Astrocyte (in vitro differentiated cells and primary cell): ENCODE measurements around the gene KRT5. TPM values are rescaled to one million over a fixed set of nuclear protein-coding genes. Genes with fewer than 3 reads are reported as not detected.

Experiments used
- DNase-seq: peaks from one replicate; pipeline ENCODE4 v3.0.0-alpha.2; 2010; ENCODE audit warnings: low read depth
- FAIRE-seq: peaks from 2 replicates; lab custom pipeline; 2011; peaks lifted over from hg19 to GRCh38; lab: Jason Lieb, UNC
- H2AFZ ChIP-seq: 2 replicates; pipeline ENCODE4 v1.6.0; 2012; ENCODE audit warnings: low read depth, low read length, inconsistent platforms
- H3K27ac ChIP-seq: 2 replicates; pipeline ENCODE4 v1.5.1; 2011; ENCODE audit warnings: low read depth, low read length, inconsistent platforms
- H3K27me3 ChIP-seq: 2 replicates; pipeline ENCODE4 v1.6.0; 2011; ENCODE audit warnings: low read length, inconsistent platforms; ENCODE audit not compliant: insufficient read depth
- H3K36me3 ChIP-seq: 2 replicates; pipeline ENCODE4 v1.5.1; 2011; ENCODE audit warnings: low read length, inconsistent platforms; ENCODE audit not compliant: insufficient read depth
- H3K4me1 ChIP-seq: 2 replicates; pipeline ENCODE4 v1.5.1; 2011; ENCODE audit warnings: low read length, inconsistent platforms; ENCODE audit not compliant: insufficient read depth
- H3K4me2 ChIP-seq: 2 replicates; pipeline ENCODE4 v1.6.0; 2012; ENCODE audit warnings: low read length, inconsistent platforms
- H3K4me3 ChIP-seq: 2 replicates; pipeline ENCODE4 v1.5.1; 2011; ENCODE audit warnings: low read depth, mild to moderate bottlenecking, low read length, inconsistent platforms; ENCODE audit not compliant: insufficient read depth
- H3K79me2 ChIP-seq: 2 replicates; pipeline ENCODE4 v1.6.0; 2012; ENCODE audit warnings: mild to moderate bottlenecking, low read length, inconsistent platforms; ENCODE audit not compliant: insufficient read depth
- H3K9ac ChIP-seq: 2 replicates; pipeline ENCODE4 v1.6.0; 2012; ENCODE audit warnings: mild to moderate bottlenecking, low read length, inconsistent platforms
- H3K9me3 ChIP-seq: 2 replicates; pipeline ENCODE4 v1.5.1; 2012; ENCODE audit warnings: low read depth, mild to moderate bottlenecking, low read length, inconsistent platforms; ENCODE audit not compliant: insufficient read depth
- H4K20me1 ChIP-seq: 2 replicates; pipeline ENCODE4 v1.6.0; 2012; ENCODE audit warnings: low read length, inconsistent platforms; ENCODE audit not compliant: insufficient read depth
- H3K27ac Mint-ChIP-seq: one replicate; pipeline ENCODE4 v1.8.0; 2021; ENCODE audit warnings: mild to moderate bottlenecking, mixed read lengths; ENCODE audit not compliant: unreplicated experiment
- H3K27me3 Mint-ChIP-seq: one replicate; pipeline ENCODE4 v1.8.0; 2021; ENCODE audit warnings: low read depth, mixed read lengths; ENCODE audit not compliant: unreplicated experiment
- H3K36me3 Mint-ChIP-seq: one replicate; pipeline ENCODE4 v1.8.0; 2021; ENCODE audit warnings: low read depth, mixed read lengths; ENCODE audit not compliant: unreplicated experiment
- H3K4me1 Mint-ChIP-seq: one replicate; pipeline ENCODE4 v1.8.0; 2021; ENCODE audit warnings: low read depth, mixed read lengths; ENCODE audit not compliant: unreplicated experiment
- H3K4me3 Mint-ChIP-seq: one replicate; pipeline ENCODE4 v1.8.0; 2021; ENCODE audit warnings: mild to moderate bottlenecking, moderate library complexity, mixed read lengths; ENCODE audit not compliant: unreplicated experiment
- H3K9me3 Mint-ChIP-seq: one replicate; pipeline ENCODE4 v1.8.0; 2021; ENCODE audit warnings: mild to moderate bottlenecking, mixed read lengths; ENCODE audit not compliant: unreplicated experiment
- EZH2 ChIP-seq: IDR thresholded peaks from 2 replicates; pipeline ENCODE4 v1.6.1; 2012; ENCODE audit warnings: mild to moderate bottlenecking, low read length, inconsistent platforms; ENCODE audit not compliant: insufficient read depth
- total RNA-seq: library from RNA; stranded (reverse); gene quantifications from 2 replicates; pipeline ENCODE4 v1.2.1, GENCODE V29; 2021
- TF ChIP-seq, protein P1 (sequence below): IDR thresholded peaks from 2 replicates; pipeline ENCODE4 v1.5.1; 2011; ENCODE audit warnings: low read depth, mild to moderate bottlenecking, inconsistent platforms, low read length, moderate library complexity; ENCODE audit not compliant: insufficient read depth

Gene KRT5
- total RNA-seq, 1 donor from 2014 or later = 0.25 TPM

DNA sequence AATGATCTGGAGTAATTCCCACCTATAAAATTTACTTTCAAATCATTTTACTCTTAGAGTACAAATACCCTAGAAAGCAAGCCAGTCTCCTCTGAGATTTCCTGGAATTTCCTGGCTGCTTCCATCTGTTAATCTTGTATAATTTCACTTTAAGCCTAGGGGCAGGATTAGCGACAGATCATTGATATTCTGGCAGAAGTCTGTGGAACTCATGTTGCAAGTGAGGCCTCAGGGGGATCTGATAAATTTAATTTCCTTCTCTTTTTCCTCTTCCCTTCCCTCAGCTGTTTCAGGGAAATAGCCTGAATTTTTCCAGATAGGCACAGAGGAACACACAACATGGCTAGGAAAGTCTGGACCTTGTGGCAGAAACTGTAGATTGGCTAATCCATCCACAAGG lies 21.2 kb downstream of the KRT5 start:
- Histone ChIP-seq H3K36me3 (no peaks in the 10 kb centered on the region), H2AFZ (no peak overlapping the region), H3K27ac (no peak overlapping the region), H4K20me1 (no peaks in the 10 kb centered on the region), H3K9me3 (no peaks in the 10 kb centered on the region), H3K79me2 (no peaks in the 10 kb centered on the region), H3K4me1 (peaks cover 25% of the 10 kb centered on the region), H3K4me3 (no peak overlapping the region), H3K9ac (no peak overlapping the region), H3K4me2 (no peak overlapping the region), H3K27me3 (no peaks in the 10 kb centered on the region)
- no peak for DNase-seq
- H3K27me3 Mint-ChIP-seq = peaks cover 3% of the 10 kb centered on the region
- TF ChIP-seq, protein P1, sequence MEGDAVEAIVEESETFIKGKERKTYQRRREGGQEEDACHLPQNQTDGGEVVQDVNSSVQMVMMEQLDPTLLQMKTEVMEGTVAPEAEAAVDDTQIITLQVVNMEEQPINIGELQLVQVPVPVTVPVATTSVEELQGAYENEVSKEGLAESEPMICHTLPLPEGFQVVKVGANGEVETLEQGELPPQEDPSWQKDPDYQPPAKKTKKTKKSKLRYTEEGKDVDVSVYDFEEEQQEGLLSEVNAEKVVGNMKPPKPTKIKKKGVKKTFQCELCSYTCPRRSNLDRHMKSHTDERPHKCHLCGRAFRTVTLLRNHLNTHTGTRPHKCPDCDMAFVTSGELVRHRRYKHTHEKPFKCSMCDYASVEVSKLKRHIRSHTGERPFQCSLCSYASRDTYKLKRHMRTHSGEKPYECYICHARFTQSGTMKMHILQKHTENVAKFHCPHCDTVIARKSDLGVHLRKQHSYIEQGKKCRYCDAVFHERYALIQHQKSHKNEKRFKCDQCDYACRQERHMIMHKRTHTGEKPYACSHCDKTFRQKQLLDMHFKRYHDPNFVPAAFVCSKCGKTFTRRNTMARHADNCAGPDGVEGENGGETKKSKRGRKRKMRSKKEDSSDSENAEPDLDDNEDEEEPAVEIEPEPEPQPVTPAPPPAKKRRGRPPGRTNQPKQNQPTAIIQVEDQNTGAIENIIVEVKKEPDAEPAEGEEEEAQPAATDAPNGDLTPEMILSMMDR = no peak
- H3K4me3 Mint-ChIP-seq = no peak overlapping the region
- no peak overlapping the region for H3K27ac Mint-ChIP-seq
- FAIRE-seq = no peak
- H3K9me3 Mint-ChIP-seq = no peaks in the 10 kb centered on the region
- H3K4me1 Mint-ChIP-seq = peaks cover 32% of the 10 kb centered on the region
- no peaks in the 10 kb centered on the region for H3K36me3 Mint-ChIP-seq

DNA sequence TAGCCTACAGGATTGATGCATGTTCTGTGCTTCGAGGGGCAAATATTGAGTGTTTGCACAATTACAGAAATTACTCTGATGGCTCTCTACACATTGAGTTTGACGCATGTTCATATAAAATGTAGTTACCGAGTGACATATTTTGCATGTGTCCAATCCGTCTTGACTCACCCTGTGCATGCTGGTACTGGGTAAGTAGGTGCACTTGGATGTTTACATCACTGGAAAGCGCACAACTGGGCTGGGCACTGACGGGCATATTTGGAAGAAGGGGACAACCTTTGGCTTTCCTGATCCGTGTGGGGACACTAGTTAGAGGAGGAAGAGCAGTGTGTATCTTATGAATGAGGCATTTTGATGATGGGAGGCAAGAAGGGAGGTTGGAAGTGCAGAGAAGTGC lies 22.2 kb downstream of the KRT5 start:
- Mint-ChIP-seq H3K36me3 (no peaks in the 10 kb centered on the region), H3K4me1 (peaks cover 32% of the 10 kb centered on the region), H3K27ac (no peak overlapping the region), H3K4me3 (no peak overlapping the region), H3K27me3 (peaks cover 10% of the 10 kb centered on the region), H3K9me3 (no peaks in the 10 kb centered on the region)
- no peak overlapping the region for H3K4me2 ChIP-seq
- no peaks in the 10 kb centered on the region for H3K9me3 ChIP-seq
- DNase-seq (no peak), FAIRE-seq (no peak)
- H3K27me3 ChIP-seq = peaks cover 6% of the 10 kb centered on the region
- no peaks in the 10 kb centered on the region for H3K36me3 ChIP-seq
- TF ChIP-seq, protein P1 = no peak
- no peak for TF ChIP-seq EZH2
- no peaks in the 10 kb centered on the region for H4K20me1 ChIP-seq
- no peak overlapping the region for H3K9ac ChIP-seq
- no peak overlapping the region for H2AFZ ChIP-seq
- no peak overlapping the region for H3K27ac ChIP-seq
- peaks cover 25% of the 10 kb centered on the region for H3K4me1 ChIP-seq
- H3K4me3 ChIP-seq = no peak overlapping the region
- no peaks in the 10 kb centered on the region for H3K79me2 ChIP-seq

DNA sequence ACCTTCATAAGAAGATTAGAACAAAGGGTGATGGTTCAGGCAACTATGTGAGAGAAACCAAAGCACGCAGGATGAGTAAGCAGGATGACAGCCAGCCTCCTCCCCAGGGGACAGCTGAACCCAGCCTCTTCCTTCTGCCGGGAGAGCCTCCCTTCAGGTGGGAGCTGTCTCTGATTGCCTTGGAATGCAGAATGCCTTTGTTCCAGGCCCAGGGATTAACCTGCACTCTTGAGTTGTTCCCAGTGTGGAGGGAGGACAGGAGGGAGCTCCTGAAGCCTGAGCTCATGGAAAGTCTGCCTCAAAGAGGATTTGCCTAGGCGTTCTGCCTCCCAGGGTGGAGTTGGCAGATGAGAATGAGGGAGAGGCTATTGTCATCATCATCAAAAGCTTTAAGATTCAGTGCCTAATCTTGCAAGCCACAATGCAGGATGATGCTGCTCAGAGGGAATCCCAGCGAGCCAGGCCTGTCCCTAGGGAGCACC lies 23.6 kb downstream of the KRT5 start:
- TF ChIP-seq, protein P1 = no peak
- TF ChIP-seq EZH2 = no peak
- H4K20me1 ChIP-seq = no peaks in the 10 kb centered on the region
- Mint-ChIP-seq H3K27me3 (peaks cover 16% of the 10 kb centered on the region), H3K27ac (peak overlapping the region; percentile 65), H3K36me3 (no peaks in the 10 kb centered on the region), H3K4me3 (no peak overlapping the region), H3K9me3 (no peaks in the 10 kb centered on the region), H3K4me1 (peaks cover 32% of the 10 kb centered on the region)
- H3K27me3 ChIP-seq = peaks cover 9% of the 10 kb centered on the region
- H3K9ac ChIP-seq = peak overlapping the region; percentile 60
- peak overlapping the region; percentile 63 for H3K4me2 ChIP-seq
- DNase-seq = peak; percentile 75
- H3K36me3 ChIP-seq = no peaks in the 10 kb centered on the region
- no peak overlapping the region for H2AFZ ChIP-seq
- no peaks in the 10 kb centered on the region for H3K79me2 ChIP-seq
- H3K4me1 ChIP-seq = peaks cover 25% of the 10 kb centered on the region
- no peak overlapping the region for H3K4me3 ChIP-seq
- H3K27ac ChIP-seq = peak overlapping the region; percentile 86
- FAIRE-seq = no peak
- no peaks in the 10 kb centered on the region for H3K9me3 ChIP-seq
